HL-60 (cell line): ENCODE results near the gene PPCDC.

ENCODE experiments used
- DNase-seq, 2 experiments: peaks; one replicate each; pipeline ENCODE4 v3.0.0-alpha.2; 2010 to 2020; ENCODE audit warnings: low read depth in 1 of 2, low spot score in 1 of 2
- H3K27ac ChIP-seq: fragments of 250-450 bp; sonication (Bioruptor Pico); replicated peaks from 2 replicates; pipeline ENCODE4 v1.5.1; 2020; ENCODE audit warnings: mild to moderate bottlenecking, moderate library complexity
- H3K27me3 ChIP-seq: fragments of 250-450 bp; sonication (Bioruptor Pico); 2 replicates; pipeline ENCODE4 v1.5.1; 2021; ENCODE audit warnings: mild to moderate bottlenecking, moderate library complexity; ENCODE audit not compliant: insufficient read depth, poor library complexity, severe bottlenecking
- H3K4me3 ChIP-seq: replicated peaks from 2 replicates; pipeline ENCODE4 v1.5.1; 2011; ENCODE audit warnings: mild to moderate bottlenecking, control low read depth, low read length; ENCODE audit not compliant: insufficient read depth
- CTCF ChIP-seq: IDR thresholded peaks from one replicate; pipeline ENCODE4 v1.5.1; 2011; ENCODE audit warnings: low read length, control low read depth, inconsistent platforms; ENCODE audit not compliant: insufficient read depth
- GABPA ChIP-seq: IDR thresholded peaks from 2 replicates; pipeline ENCODE4 v1.6.1; 2012; ENCODE audit warnings: low read depth
- POLR2AphosphoS5 ChIP-seq: IDR thresholded peaks from 2 replicates; pipeline ENCODE4 v1.6.1; 2012; ENCODE audit warnings: low read depth
- REST ChIP-seq: IDR thresholded peaks from 2 replicates; pipeline ENCODE4 v1.6.1; 2012; ENCODE audit warnings: low read depth; ENCODE audit not compliant: insufficient replicate concordance
- SPI1 ChIP-seq: IDR thresholded peaks from 2 replicates; pipeline ENCODE4 v1.6.1; 2012; ENCODE audit warnings: low read depth, mild to moderate bottlenecking, borderline replicate concordance

PPCDC gene

GRCh38 chr15:74994236-74994635 lies 29.2 kb upstream of the PPCDC start:
- TF ChIP-seq GABPA (no peak), POLR2AphosphoS5 (no peak), REST (no peak), SPI1 (no peak), CTCF (no peak)
- Histone ChIP-seq H3K27ac (no peak overlapping the region), H3K4me3 (no peak overlapping the region), H3K27me3 (peaks cover 16% of the 10 kb centered on the region)
- no peak for DNase-seq

- TF ChIP-seq GABPA: no peak
- TF ChIP-seq CTCF: no peak
- no peak for TF ChIP-seq SPI1
- TF ChIP-seq REST: no peak
- TF ChIP-seq POLR2AphosphoS5: no peak
- Histone ChIP-seq H3K27ac (no peak overlapping the region), H3K27me3 (peaks cover 16% of the 10 kb centered on the region), H3K4me3 (no peak overlapping the region)
- DNase-seq: no peak
These were observed 28.7 kb upstream of the PPCDC start for GRCh38 chr15:74994685-74995084.

- TF ChIP-seq SPI1 (no peak), REST (peak; percentile 96)
- Histone ChIP-seq H3K27me3 (peaks cover 16% of the 10 kb centered on the region), H3K27ac (no peak within 1 kb of the TSS), H3K4me3 (peak within 1 kb of the TSS; percentile 73)
- peak; percentile 94 to 95 for DNase-seq
These were observed 28.1 kb upstream of the PPCDC start, which contains the start of gene SCAMP5 for GRCh38 chr15:74995182-74995778. Gene SCAMP5 (plus strand): TSS chr15:74995563. CDS start chr15:75011840, 16,277 bp downstream.
